Neural progenitor cell (in vitro differentiated cells): ENCODE results near the gene CEP131.

Experiments used
- CTCF ChIP-seq: fragments of 200-600 bp; sonication (generic); IDR thresholded peaks from 2 replicates; pipeline ENCODE4 v1.5.1; 2017; ENCODE audit warnings: antibody characterized with exemption, mild to moderate bottlenecking
- EZH2 ChIP-seq: fragments of 200-600 bp; sonication (generic); IDR thresholded peaks from 2 replicates; pipeline ENCODE4 v1.6.1; 2017; ENCODE audit warnings: antibody characterized with exemption, mild to moderate bottlenecking, moderate library complexity

DNA sequence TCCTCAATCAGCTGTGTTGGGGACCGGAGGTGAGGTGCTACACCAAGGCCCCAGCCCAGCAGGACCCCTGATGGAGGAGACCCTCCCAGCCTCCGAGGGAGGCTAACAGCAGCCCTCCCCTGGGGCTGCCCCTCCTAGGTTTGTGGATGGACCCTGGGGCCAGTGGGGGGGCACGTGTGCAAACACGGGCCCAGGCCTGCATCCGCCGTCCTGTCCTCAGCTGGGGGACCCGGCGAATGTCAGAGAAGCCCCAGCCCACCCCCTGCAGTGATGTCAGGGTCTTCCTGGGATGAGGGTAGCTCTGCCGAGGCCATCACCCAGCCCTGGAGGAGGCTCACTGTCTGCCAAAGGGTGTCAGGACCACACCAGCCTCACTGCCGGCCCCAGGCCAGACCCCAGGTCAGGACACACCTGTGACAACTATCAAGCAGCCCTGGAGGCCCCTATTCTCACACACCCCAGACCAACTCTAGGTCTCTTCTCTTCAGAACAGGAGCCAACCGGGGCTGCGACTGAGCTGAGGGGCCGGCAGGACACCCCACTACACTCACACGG is 26.7 kb downstream of the CEP131 start:
- TF ChIP-seq CTCF (no peak), EZH2 (no peak)
